GM18951 (cell line): ENCODE data around the gene SCN10A.

Source experiments
- POLR2A ChIP-seq: IDR thresholded peaks from 4 replicates; pipeline ENCODE4 v1.6.1; 2011; ENCODE audit warnings: mild to moderate bottlenecking; ENCODE audit not compliant: insufficient read length, insufficient read depth; ENCODE audit errors: extremely low read depth
- in situ Hi-C: fragments of 300-500 bp; cut with MboI; formaldehyde crosslinking; loops from one replicate; pipeline ENCODE4 v1.12.0; 2022; ENCODE audit warnings: low sequenced_read_pairs, mixed read lengths, inconsistent platforms; ENCODE audit not compliant: unreplicated experiment

The SCN10A gene

GRCh38 chr3:38723569-38724391, 92.2 kb downstream of the SCN10A start:
- no peak for TF ChIP-seq POLR2A
- in situ Hi-C loops = no loop called here

DNA sequence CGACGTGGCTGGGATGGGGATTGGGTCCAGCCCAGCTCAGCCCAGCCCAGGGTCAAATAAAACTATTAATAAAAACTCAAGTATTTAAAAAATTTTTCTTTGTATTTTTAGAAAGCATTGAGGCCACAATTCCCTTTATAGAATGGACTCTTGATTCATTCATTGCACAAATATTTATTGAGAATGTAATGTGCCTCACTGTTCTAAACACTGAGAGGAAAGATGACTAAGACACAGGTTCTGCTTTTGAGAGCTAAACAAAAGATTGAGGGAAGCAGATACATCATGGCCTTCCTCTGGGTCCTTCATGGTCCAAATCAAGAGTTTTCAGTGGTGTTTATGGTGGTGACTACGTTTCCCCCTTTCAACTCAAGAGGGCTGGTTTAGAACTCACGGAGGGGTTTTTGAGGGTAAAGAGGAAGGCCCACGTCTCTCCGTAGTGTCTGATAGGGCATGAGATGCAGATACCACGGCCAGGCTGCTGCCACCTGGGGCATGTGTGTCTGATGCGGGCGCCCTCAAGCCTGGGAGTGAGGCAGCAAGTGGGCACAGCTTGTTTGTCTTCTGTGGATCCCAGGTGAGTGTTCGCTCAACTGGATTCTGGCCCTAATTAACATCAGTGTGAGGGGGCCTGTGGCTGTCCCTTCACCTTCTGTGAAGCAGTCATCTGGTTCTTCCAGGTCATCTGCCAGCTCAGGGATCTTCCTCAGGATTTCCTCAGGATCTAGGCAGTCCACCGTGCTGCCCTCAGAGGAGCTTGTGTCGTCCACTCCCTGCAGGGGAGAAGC, 93.0 kb downstream of the SCN10A start:
- no peak for TF ChIP-seq POLR2A
- in situ Hi-C loops = no loop called here

DNA sequence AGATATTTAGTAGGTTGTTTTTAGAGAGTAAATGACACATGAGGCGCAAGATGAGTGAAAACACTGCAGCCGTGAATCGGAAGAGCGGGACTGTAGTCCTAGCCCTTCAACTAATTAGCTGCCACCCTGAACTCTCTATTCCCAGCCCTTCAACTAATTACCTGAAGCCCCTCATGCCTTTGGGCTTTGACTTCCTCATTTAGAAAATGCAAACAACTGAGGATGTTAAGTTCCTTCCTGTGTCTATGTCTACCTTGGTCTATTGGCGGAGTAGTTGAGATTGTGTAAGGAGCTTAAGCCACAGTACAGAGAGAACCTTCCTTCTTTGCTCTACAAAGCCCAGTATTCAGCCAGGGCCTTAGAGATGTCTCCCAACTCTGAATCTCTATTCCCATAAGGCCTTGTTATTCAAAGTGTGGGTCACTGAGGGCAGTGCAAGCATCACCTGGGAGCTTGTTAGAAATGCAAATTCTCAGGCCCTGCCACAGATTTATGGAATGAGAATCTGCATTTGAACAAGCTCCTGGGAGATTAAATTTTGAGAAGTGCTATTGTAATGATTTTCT, 94.7 kb downstream of the SCN10A start:
- in situ Hi-C loops = no loop called here
- no peak for TF ChIP-seq POLR2A

- in situ Hi-C loops = no loop called here
- no peak for TF ChIP-seq POLR2A
These were observed 95.6 kb downstream of the SCN10A start for GRCh38 chr3:38720465-38720864.

DNA sequence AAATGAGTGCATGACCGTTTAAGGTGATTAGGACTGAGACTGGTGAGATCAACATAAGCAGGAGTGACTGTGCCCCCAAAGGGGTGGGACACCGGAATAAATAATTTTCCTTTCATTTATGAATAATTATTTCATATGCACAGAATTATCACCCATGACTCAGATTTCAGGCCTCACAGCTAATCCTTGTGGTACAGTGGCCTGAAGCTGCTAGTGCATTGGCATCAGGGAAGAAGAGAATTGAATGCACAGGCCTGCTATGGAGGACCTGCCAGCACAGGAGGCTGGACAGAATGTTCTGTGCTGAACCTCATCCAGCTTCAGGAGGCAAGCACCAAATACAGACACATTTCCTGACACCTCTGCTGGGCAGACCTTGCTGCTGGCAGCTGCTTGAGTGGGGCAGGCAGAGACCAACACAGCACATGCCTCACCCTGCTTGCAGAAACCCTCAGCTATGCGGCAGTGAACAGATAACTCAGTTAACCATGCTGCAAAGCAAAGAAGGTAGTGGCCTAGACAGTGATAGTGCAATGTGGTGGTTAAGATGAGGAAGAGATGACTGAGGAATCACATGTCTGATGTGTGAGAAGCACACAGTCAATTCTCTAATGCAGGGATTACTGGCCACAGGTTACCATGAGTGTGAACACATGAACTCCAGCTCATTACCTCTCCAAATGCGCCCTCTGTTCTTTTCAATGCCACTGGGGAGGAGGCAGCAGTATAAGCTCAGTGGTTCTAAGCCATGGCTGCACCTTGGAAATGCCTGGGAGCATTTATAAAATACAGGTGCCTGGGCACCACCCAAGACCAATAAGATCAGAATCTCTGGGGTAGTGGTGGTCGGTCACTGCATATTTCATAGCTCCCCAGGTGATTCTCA, 98.4 kb downstream of the SCN10A start:
- no peak for TF ChIP-seq POLR2A
- in situ Hi-C loops = no loop called here

GRCh38 chr3:38713121-38713520, 102.9 kb downstream of the SCN10A start:
- no peak for TF ChIP-seq POLR2A
- in situ Hi-C loops = no loop called here

- in situ Hi-C loops = no loop called here
- TF ChIP-seq POLR2A = no peak
These were observed 104.7 kb downstream of the SCN10A start for GRCh38 chr3:38711321-38711720.

- no peak for TF ChIP-seq POLR2A
- in situ Hi-C loops = no loop called here
These were observed 108.3 kb downstream of the SCN10A start for GRCh38 chr3:38707730-38708129.

DNA sequence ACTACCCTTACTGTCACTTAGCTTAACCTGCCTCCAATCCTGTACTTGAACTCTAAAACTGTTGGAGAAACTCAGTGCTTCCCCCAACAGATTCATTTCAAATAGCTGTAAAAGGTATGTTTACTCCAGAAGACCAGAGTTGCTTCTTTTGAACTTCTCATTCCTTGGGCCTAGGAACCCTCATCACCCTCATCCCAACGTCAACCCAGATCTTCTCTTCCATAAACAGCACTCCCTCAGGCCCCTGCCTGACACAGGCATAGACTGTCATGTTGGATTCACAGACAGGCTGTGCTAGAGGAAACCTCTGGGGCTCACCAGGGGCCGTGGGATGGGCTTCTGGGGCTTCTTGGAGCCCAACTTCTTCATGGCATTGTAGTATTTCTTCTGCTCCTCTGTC, 109.1 kb downstream of the SCN10A start:
- in situ Hi-C loops = no loop called here

GRCh38 chr3:38702231-38702630, 113.8 kb downstream of the SCN10A start:
- no peak for TF ChIP-seq POLR2A
- in situ Hi-C loops = no loop called here

More for the DNA sequence above, 109.1 kb downstream of the SCN10A start:
- TF ChIP-seq POLR2A = no peak

GRCh38 chr3:38698760-38699159, 117.3 kb downstream of the SCN10A start:
- no peak for TF ChIP-seq POLR2A
- in situ Hi-C loops = no loop called here

GRCh38 chr3:38698061-38698460, 118.0 kb downstream of the SCN10A start:
- in situ Hi-C loops = no loop called here
- TF ChIP-seq POLR2A = no peak

DNA sequence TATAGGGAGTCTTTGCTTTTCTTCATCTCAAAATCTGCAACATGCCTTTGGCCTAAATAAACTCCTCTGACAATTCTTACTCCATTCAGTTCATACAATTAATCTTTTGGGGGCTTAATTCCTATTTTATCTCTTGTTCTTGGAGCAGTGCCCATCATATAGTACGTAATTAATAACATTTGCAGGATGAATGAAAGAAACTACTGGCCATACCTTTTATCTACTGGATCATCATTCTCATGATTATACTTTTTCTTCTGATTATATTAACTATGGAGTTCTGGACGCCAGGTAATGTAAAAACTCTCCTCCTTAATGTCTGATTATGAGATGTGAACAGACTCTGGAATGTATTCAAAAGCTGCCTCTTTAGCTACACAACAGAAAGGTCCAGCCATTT, 120.0 kb downstream of the SCN10A start:
- no peak for TF ChIP-seq POLR2A
- in situ Hi-C loops = no loop called here
